SK-N-SH (cell line): Measurements from ENCODE around the gene QRICH2. TPM values are rescaled to one million over a fixed set of nuclear protein-coding genes. Genes with fewer than 3 reads are reported as not detected.

ENCODE experiments used
- CTCF ChIA-PET: fragments of 300-600, 350-600 bp; formaldehyde crosslinking; extraction: SDS; loops from one replicate; lab custom pipeline; 2021; lab: Yijun Ruan, JAX
- POLR2A ChIA-PET: fragments of 350-600 bp; sonication (Branson Sonifier 250); formaldehyde crosslinking; extraction: SDS; loops from one replicate; lab custom pipeline; 2020; ENCODE audit warnings: antibody characterized with exemption, inconsistent platforms; lab: Yijun Ruan, JAX
- DNase-seq: peaks from one replicate; pipeline ENCODE4 v3.0.0; 2012
- H2AFZ ChIP-seq: fragments of 200-600 bp; sonication (generic); 2 replicates; pipeline ENCODE4 v1.8.1; 2016; ENCODE audit warnings: antibody characterized with exemption, mild to moderate bottlenecking, low read depth
- H3F3A ChIP-seq: fragments of 200-600 bp; sonication (generic); replicated peaks from 2 replicates; pipeline ENCODE3; 2016; ENCODE audit warnings: antibody characterized with exemption, mild to moderate bottlenecking; ENCODE audit not compliant: insufficient read depth
- H3K27ac ChIP-seq, 2 experiments: fragments of 200-500 bp in 1 of 2; fragments of 200-600 bp in 1 of 2; sonication (Bioruptor generic) in 1 of 2; sonication (generic), shearing (Covaris generic) in 1 of 2; 2 replicates each; pipeline versions ENCODE4 v1.5.1 to v1.6.1; 2014 to 2016; ENCODE audit warnings: low read depth in 2 of 2, inconsistent platforms in 1 of 2, low read length in 1 of 2, mild to moderate bottlenecking in 1 of 2, mixed read lengths in 1 of 2
- H3K27me3 ChIP-seq: fragments of 200-600 bp; sonication (generic), shearing (Covaris generic); 2 replicates; pipeline ENCODE4 v1.6.1; 2016; ENCODE audit warnings: mixed run types; ENCODE audit not compliant: insufficient read depth
- H3K36me3 ChIP-seq, 2 experiments: fragments of 200-500 bp in 1 of 2; fragments of 200-600 bp in 1 of 2; sonication (Bioruptor generic) in 1 of 2; sonication (generic) in 1 of 2; replicated peaks in 1 of 2; 2 replicates each; pipeline versions ENCODE3 to v1.5.1; 2014 to 2016; ENCODE audit warnings: low read length in 1 of 2, mild to moderate bottlenecking in 1 of 2; ENCODE audit not compliant: insufficient read depth in 2 of 2, control insufficient read depth in 1 of 2
- H3K4me1 ChIP-seq, 2 experiments: fragments of 200-500 bp in 1 of 2; fragments of 200-600 bp in 1 of 2; sonication (Bioruptor generic) in 1 of 2; sonication (generic), shearing (Covaris generic) in 1 of 2; 2 replicates each; pipeline versions ENCODE4 v1.5.1 to v1.6.1; 2014 to 2016; ENCODE audit warnings: low read depth in 1 of 2, low read length in 1 of 2, mixed run types in 1 of 2; ENCODE audit not compliant: insufficient read depth in 2 of 2, control insufficient read depth in 1 of 2
- H3K4me2 ChIP-seq: fragments of 200-600 bp; sonication (generic), shearing (Covaris generic); 2 replicates; pipeline ENCODE4 v1.6.1; 2017; ENCODE audit warnings: mixed run types
- H3K4me3 ChIP-seq, 2 experiments: fragments of 200-500 bp in 1 of 2; fragments of 200-600 bp in 1 of 2; sonication (Bioruptor generic) in 1 of 2; sonication (generic), shearing (Covaris generic) in 1 of 2; 2 replicates each; pipeline versions ENCODE4 v1.5.1 to v1.8.1; 2014 to 2016; ENCODE audit warnings: low read depth in 2 of 2, inconsistent platforms in 1 of 2, low read length in 1 of 2, mild to moderate bottlenecking in 1 of 2, mixed read lengths in 1 of 2, moderate library complexity in 1 of 2
- H3K79me2 ChIP-seq: fragments of 200-600 bp; sonication (generic); 2 replicates; pipeline ENCODE4 v1.8.1; 2017; ENCODE audit warnings: mild to moderate bottlenecking; ENCODE audit not compliant: insufficient read depth
- H3K9ac ChIP-seq: fragments of 200-600 bp; sonication (generic); 2 replicates; pipeline ENCODE4 v1.6.1; 2017; ENCODE audit warnings: mixed run types
- H3K9me2 ChIP-seq: fragments of 200-600 bp; sonication (generic); 2 replicates; pipeline ENCODE4 v1.6.1; 2017; ENCODE audit warnings: mixed run types
- H3K9me3 ChIP-seq: fragments of 200-600 bp; sonication (generic); 2 replicates; pipeline ENCODE4 v1.6.1; 2017; ENCODE audit warnings: mixed run types, mild to moderate bottlenecking, moderate library complexity
- H4K20me1 ChIP-seq: fragments of 200-600 bp; sonication (generic); 2 replicates; pipeline ENCODE4 v1.6.1; 2017; ENCODE audit warnings: mild to moderate bottlenecking, mixed run types; ENCODE audit not compliant: insufficient read depth
- EZH2phosphoT487 ChIP-seq: fragments of 200-600 bp; sonication (generic); IDR thresholded peaks from 2 replicates; pipeline ENCODE4 v1.6.1; 2017; ENCODE audit warnings: low read depth, mixed run types, mild to moderate bottlenecking, antibody characterized with exemption, moderate library complexity, borderline replicate concordance
- FOXM1 ChIP-seq: IDR thresholded peaks from 2 replicates; pipeline ENCODE4 v1.4.0; 2012; ENCODE audit warnings: low read depth, mild to moderate bottlenecking
- GATA2 ChIP-seq: sonication (generic); formaldehyde crosslinking; IDR thresholded peaks from 2 replicates; pipeline ENCODE4 v1.5.0; 2020; ENCODE audit warnings: mild to moderate bottlenecking, missing genetic modification reagents
- IRF3 ChIP-seq: fragments of 150-350 bp; IDR thresholded peaks from 2 replicates; pipeline ENCODE4 v1.6.1; 2016; ENCODE audit warnings: mild to moderate bottlenecking, low read depth, low read length
- JUND ChIP-seq: IDR thresholded peaks from 2 replicates; pipeline ENCODE4 v1.4.0; 2012
- MEF2A ChIP-seq: IDR thresholded peaks from 2 replicates; pipeline ENCODE4 v1.4.0; 2012; ENCODE audit warnings: low read depth, borderline replicate concordance
- NFIC ChIP-seq: IDR thresholded peaks from 2 replicates; pipeline ENCODE4 v1.4.0; 2012; ENCODE audit warnings: borderline replicate concordance
- NRF1 ChIP-seq: IDR thresholded peaks from 2 replicates; pipeline ENCODE4 v1.6.1; 2012; ENCODE audit warnings: low read depth, mild to moderate bottlenecking, low read length
- PBX3 ChIP-seq: IDR thresholded peaks from 2 replicates; pipeline ENCODE4; 2012
- RCOR1 ChIP-seq: fragments of 150-350 bp; IDR thresholded peaks from 2 replicates; pipeline ENCODE4 v1.6.1; 2017; ENCODE audit warnings: antibody characterized with exemption, low read length
- REST ChIP-seq: IDR thresholded peaks from 2 replicates; pipeline ENCODE4 v1.6.1; 2012; ENCODE audit warnings: mild to moderate bottlenecking, low read depth, low read length, moderate library complexity
- RFX5 ChIP-seq: IDR thresholded peaks from 2 replicates; pipeline ENCODE4 v1.6.1; 2012; ENCODE audit warnings: mild to moderate bottlenecking, improper control_type of control experiment, low read length
- RXRA ChIP-seq: IDR thresholded peaks from 2 replicates; pipeline ENCODE4 v1.4.0; 2012; ENCODE audit warnings: low read depth, mild to moderate bottlenecking, borderline replicate concordance
- SMC3 ChIP-seq: IDR thresholded peaks from 2 replicates; pipeline ENCODE4 v1.6.1; 2012; ENCODE audit warnings: low read depth, low read length, improper control_type of control experiment
- TEAD4 ChIP-seq: IDR thresholded peaks from 2 replicates; pipeline ENCODE4 v1.4.0; 2012; ENCODE audit warnings: mild to moderate bottlenecking, borderline replicate concordance; ENCODE audit not compliant: insufficient read depth
- USF2 ChIP-seq: fragments of 150-350 bp; IDR thresholded peaks from 2 replicates; pipeline ENCODE4 v1.6.1; 2017; ENCODE audit warnings: antibody characterized with exemption, low read length, low read depth, borderline replicate concordance
- YY1 ChIP-seq: IDR thresholded peaks from 2 replicates; pipeline ENCODE4 v1.4.0; 2012; ENCODE audit warnings: low read depth, mild to moderate bottlenecking
- WGBS: methylation state at CpG from one replicate; pipeline ENCODE4 v1.1.6; 2017; ENCODE audit warnings: low lambda C conversion rate; 5-methylcytosine and 5-hydroxymethylcytosine counted together
- polyA plus RNA-seq, 3 experiments: library from polyadenylated mRNA; depleted of rRNA; stranded (reverse); fragments of >200 nt; gene quantifications; 2 replicates each; pipeline ENCODE4 v1.2.3, GENCODE V29; 2012

The QRICH2 gene
- polyA plus RNA-seq, 1 of the 3 experiments (the other 2 are of a cell fraction) = 6.2 TPM

GRCh38 chr17:76351526-76352071 is 43.5 kb upstream of the QRICH2 start:
- H2AFZ ChIP-seq = no peak overlapping the region
- WGBS = 86% methylated on average over 9 of the region's 9 CpGs
- CTCF ChIA-PET = interaction anchor here (0.8 to 8.3 kb wide), 9 partner anchors 7 to 155 kb away, joined by 3 to 128 read pairs (median 10); partner anchors contain the start of gene SPHK1
- no peaks in the 10 kb centered on the region for H4K20me1 ChIP-seq
- TF ChIP-seq EZH2phosphoT487 = no peak
- TF ChIP-seq NRF1 = no peak
- TF ChIP-seq USF2 = no peak
- TF ChIP-seq FOXM1 = no peak
- no peak for TF ChIP-seq SMC3
- no peak for TF ChIP-seq RCOR1
- no peak for TF ChIP-seq TEAD4
- no peak for TF ChIP-seq YY1
- TF ChIP-seq GATA2 = no peak
- TF ChIP-seq REST = no peak
- no peak for TF ChIP-seq JUND
- no peak for TF ChIP-seq MEF2A
- TF ChIP-seq RXRA = no peak
- no peak for TF ChIP-seq NFIC
- no peak for TF ChIP-seq IRF3
- TF ChIP-seq RFX5 = no peak
- TF ChIP-seq PBX3 = no peak
- peak overlapping the region in 1 of 2 experiments; percentile 30; a peak in 1 of 4 replicates for H3K27ac ChIP-seq
- POLR2A ChIA-PET = interaction anchor here (4.9 kb wide), 1 partner anchor 33 kb away, joined by 39 read pairs; the partner anchor contains the start of gene SPHK1
- H3K4me2 ChIP-seq = peak overlapping the region; percentile 75
- peaks cover 7 to 10% of the 10 kb centered on the region in 2 experiments; a peak in 2 of 4 replicates for H3K4me1 ChIP-seq
- H3F3A ChIP-seq = peaks cover 19% of the 10 kb centered on the region
- peak overlapping the region; percentile 4; the same call in 1 of the 2 replicates for H3K9ac ChIP-seq
- H3K9me3 ChIP-seq = no peaks in the 10 kb centered on the region
- no peaks in the 10 kb centered on the region for H3K27me3 ChIP-seq
- H3K79me2 ChIP-seq = peaks cover 54% of the 10 kb centered on the region
- no peak for DNase-seq
- H3K4me3 ChIP-seq = peak overlapping the region in 1 of 2 experiments; percentile 87; a peak in 2 of 4 replicates
- H3K9me2 ChIP-seq = no peaks in the 10 kb centered on the region
- peaks cover 5 to 19% of the 10 kb centered on the region in 2 experiments for H3K36me3 ChIP-seq
